Stomach (tissue), 4 donors: ENCODE data around the gene GRM4.

Experiments used
- EP300 ChIP-seq: sonication (generic); formaldehyde crosslinking; IDR thresholded peaks from one replicate; pipeline ENCODE4 v1.6.1; 2017; ENCODE audit warnings: antibody characterized with exemption
- POLR2A ChIP-seq, 4 donors: fragments of 450-650 bp; IDR thresholded peaks; one replicate each; pipeline ENCODE4 v1.6.1; 2016; ENCODE audit warnings: antibody characterized with exemption in 4 of 4, control low read depth in 2 of 4, mild to moderate bottlenecking in 1 of 4, moderate library complexity in 1 of 4
- POLR2AphosphoS5 ChIP-seq, 3 donors: sonication (generic); formaldehyde crosslinking; IDR thresholded peaks; one replicate each; pipeline ENCODE4 v1.6.1; 2016; ENCODE audit warnings: antibody characterized with exemption in 3 of 3

DNA sequence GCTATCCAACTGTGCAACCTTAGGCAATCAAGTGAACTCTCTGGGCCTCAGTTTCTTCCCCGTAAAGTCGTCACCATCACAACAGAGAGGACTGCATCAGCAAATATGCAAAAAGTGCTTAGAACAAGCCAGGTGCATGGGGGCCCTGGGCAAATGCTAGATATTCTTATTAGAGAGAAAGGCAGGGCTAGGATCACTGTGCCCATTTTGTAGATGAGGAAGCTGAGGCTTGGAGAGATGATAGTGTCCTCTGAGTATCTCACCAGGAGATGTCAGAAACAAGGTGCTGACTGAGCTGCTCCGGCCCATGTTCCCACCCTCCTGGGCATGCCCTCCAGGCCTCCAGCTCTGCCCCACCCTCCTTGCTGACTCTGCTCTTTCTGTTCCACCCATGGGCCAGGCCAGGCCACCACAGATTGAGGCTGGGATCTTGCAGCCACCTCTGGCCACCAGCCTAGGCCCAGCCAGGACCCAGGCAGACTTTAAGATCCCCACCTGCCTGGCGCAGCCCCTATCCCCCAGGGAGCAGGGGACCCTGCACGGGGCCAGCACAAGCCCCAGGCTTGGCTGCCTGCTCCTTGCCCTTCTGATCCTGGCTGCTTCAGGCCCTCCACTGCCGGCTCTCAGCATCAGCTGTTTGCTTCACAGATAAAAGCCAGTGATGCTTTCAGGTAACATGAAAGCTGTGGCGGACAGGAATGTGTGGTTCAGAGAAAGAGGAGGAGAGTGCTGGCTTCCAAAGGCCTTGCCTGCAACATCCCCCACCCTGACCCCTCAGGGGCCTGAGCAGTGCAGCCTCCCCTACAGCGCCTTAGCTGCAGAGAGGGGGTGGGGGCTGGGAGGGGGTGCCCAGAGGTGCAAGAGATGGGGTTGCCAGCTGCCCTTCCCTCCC is 47.6 kb downstream of the GRM4 start:
- TF ChIP-seq POLR2A (IDR thresholded peaks at IDR 0.05) (no peak), POLR2AphosphoS5 (IDR thresholded peaks at IDR 0.05) (no peak), EP300 (no peak)
